CD4-positive, alpha-beta T cell (primary cell): Measurements from ENCODE around the gene PSMA7. TPM values are rescaled to one million over a fixed set of nuclear protein-coding genes. Genes with fewer than 3 reads are reported as not detected.
"Not testable (repeated sequence)": the region's sequence is repeated elsewhere in the genome, so short reads cannot be mapped to it uniquely, and the experiment has no call there.

Experiments
- ATAC-seq: fragments of 200-7000 bp; cut with Tn5 transposase; one replicate; pipeline ENCODE4 v1.10.0; 2022; ENCODE audit warnings: mild to moderate bottlenecking; ENCODE audit not compliant: poor library complexity
- CTCF ChIA-PET: fragments of 350-600 bp; sonication (Branson Sonifier 250); formaldehyde crosslinking; loops from one replicate; lab custom pipeline; 2021; ENCODE audit warnings: antibody characterized with exemption, inconsistent platforms; lab: Charles Lee
- POLR2A ChIA-PET: fragments of 350-600 bp; sonication (Branson Sonifier 250); formaldehyde crosslinking; loops from one replicate; lab custom pipeline; 2021; ENCODE audit warnings: antibody characterized with exemption, inconsistent platforms; lab: Charles Lee
- DNase-seq, 14 experiments: peaks; one replicate each; pipeline ENCODE4 v3.0.0-alpha.2; 2013 to 2020; ENCODE audit warnings: mixed read lengths in 2 of 14
- H3K27ac ChIP-seq, 2 donors: one replicate each; pipeline versions ENCODE4 v1.5.1 to v1.7.0; 2013; ENCODE audit warnings: low read length in 2 of 2, low read depth in 1 of 2, mild to moderate bottlenecking in 1 of 2
- H3K27me3 ChIP-seq, 2 experiments: 1 replicate in 1 of 2; 2 replicates in 1 of 2; pipeline versions ENCODE4 v1.6.1 to v1.7.0; 2013; ENCODE audit warnings: low read length in 2 of 2, control low read depth in 1 of 2, mild to moderate bottlenecking in 1 of 2, moderate library complexity in 1 of 2; ENCODE audit not compliant: insufficient read depth in 2 of 2, control insufficient read depth in 1 of 2
- H3K36me3 ChIP-seq: one replicate; pipeline ENCODE4 v1.6.1; 2013; ENCODE audit warnings: low read length, control low read depth; ENCODE audit not compliant: insufficient read depth
- H3K4me1 ChIP-seq: one replicate; pipeline ENCODE4 v1.6.1; 2013; ENCODE audit warnings: low read length, control low read depth; ENCODE audit not compliant: insufficient read depth
- H3K4me3 ChIP-seq: one replicate; pipeline ENCODE4 v1.5.1; 2013; ENCODE audit warnings: mild to moderate bottlenecking, low read length, moderate library complexity
- H3K9me3 ChIP-seq, 2 experiments: 1 replicate in 1 of 2; 2 replicates in 1 of 2; pipeline versions ENCODE4 v1.6.1 to v1.7.0; 2013; ENCODE audit warnings: low read length in 2 of 2, mild to moderate bottlenecking in 2 of 2, control low read depth in 1 of 2, moderate library complexity in 1 of 2; ENCODE audit not compliant: control insufficient read depth in 1 of 2, insufficient read depth in 1 of 2
- H3K27ac Mint-ChIP-seq: one replicate; pipeline ENCODE4 v1.8.0; 2020; ENCODE audit warnings: mixed read lengths
- H3K27me3 Mint-ChIP-seq: one replicate; pipeline ENCODE4 v1.8.0; 2021; ENCODE audit warnings: mixed read lengths
- H3K36me3 Mint-ChIP-seq: one replicate; pipeline ENCODE4 v1.8.0; 2021; ENCODE audit warnings: low read depth, mixed read lengths
- H3K4me1 Mint-ChIP-seq: one replicate; pipeline ENCODE4 v1.8.0; 2021; ENCODE audit warnings: low read depth, mixed read lengths
- H3K4me3 Mint-ChIP-seq: one replicate; pipeline ENCODE4 v1.8.0; 2020; ENCODE audit warnings: mild to moderate bottlenecking, mixed read lengths
- H3K9me3 Mint-ChIP-seq: one replicate; pipeline ENCODE4 v1.8.0; 2020; ENCODE audit warnings: mixed read lengths
- CTCF ChIP-seq: fragments of 200-600 bp; IDR thresholded peaks from one replicate; pipeline ENCODE4 v1.8.0; 2022; ENCODE audit warnings: antibody characterized with exemption, mild to moderate bottlenecking
- intact Hi-C, 2 experiments: fragments of 100-400 bp; cut with DNase I in 1 of 2; cut with micrococcal nuclease in 1 of 2; formaldehyde crosslinking; loops; one replicate each; pipeline versions ENCODE4 v1.15.1 to v1.9.0; 2023 to 2025; cut with DNase I, micrococcal nuclease
- total RNA-seq, 174 experiments: library from RNA in 2 of 174; stranded (reverse) in 2 of 174; gene quantifications; one replicate each; pipeline ENCODE4 v1.2.3 and lab custom pipeline; 2021 to 2026

The PSMA7 gene
- total RNA-seq, 2 experiments from 2014 or later, result 150 to 158 TPM

GRCh38 chr20:62116558-62117361 is 26.4 kb downstream of the PSMA7 start:
- TF ChIP-seq CTCF, result no peak
- Mint-ChIP-seq H3K36me3 (peaks cover 23% of the 10 kb centered on the region), H3K27me3 (no peaks in the 10 kb centered on the region), H3K9me3 (no peaks in the 10 kb centered on the region), H3K4me1 (peaks cover 37% of the 10 kb centered on the region), H3K27ac (peak overlapping the region; percentile 94), H3K4me3 (no peak overlapping the region)
- ChIA-PET CTCF (no interaction called here), POLR2A (interaction anchor here (0.7 to 6.2 kb wide), 3 partner anchors 12 to 49 kb away, joined by 3 to 149 read pairs (median 3); partner anchors contain the start of gene TAF4)
- peaks cover 38% of the 10 kb centered on the region for H3K4me1 ChIP-seq
- intact Hi-C loops, result no loop called here
- H3K9me3 ChIP-seq, result peaks cover 24 to 59% of the 10 kb centered on the region in 2 experiments
- H3K27me3 ChIP-seq, result no peaks in the 10 kb centered on the region
- no peak for DNase-seq
- H3K27ac ChIP-seq, result peak overlapping the region in 1 of 2 donors; percentile 11
- ATAC-seq, result no peak
- no peak overlapping the region for H3K4me3 ChIP-seq
- H3K36me3 ChIP-seq, result no peaks in the 10 kb centered on the region

- POLR2A ChIA-PET, result interaction anchor here (1.2 to 1.4 kb wide), 2 partner anchors 12 to 49 kb away, joined by 3 to 4 read pairs; no protein-coding TSS in a partner anchor
- H3K27me3 ChIP-seq, ATAC-seq, H3K4me3 ChIP-seq, intact Hi-C loops, H3K9me3 Mint-ChIP-seq, H3K36me3 ChIP-seq, DNase-seq, H3K27ac Mint-ChIP-seq, CTCF ChIA-PET, H3K27ac ChIP-seq, H3K4me3 Mint-ChIP-seq, H3K27me3 Mint-ChIP-seq: not testable (repeated sequence)
- Histone ChIP-seq H3K4me1 (peaks cover 32% of the 10 kb centered on the region), H3K9me3 (peaks cover 28 to 68% of the 10 kb centered on the region in 2 experiments)
- Mint-ChIP-seq H3K4me1 (peaks cover 32% of the 10 kb centered on the region), H3K36me3 (peaks cover 28% of the 10 kb centered on the region)
Measured at GRCh38 chr20:62115800-62116407, 27.3 kb downstream of the PSMA7 start.

GRCh38 chr20:62114894-62115293 is 28.3 kb downstream of the PSMA7 start:
- H3K27ac Mint-ChIP-seq, result no peak overlapping the region

More at GRCh38 chr20:62114894-62115293, 28.3 kb downstream of the PSMA7 start:
- DNase-seq, result no peak
- peaks cover 34 to 78% of the 10 kb centered on the region in 2 experiments for H3K9me3 ChIP-seq
- Mint-ChIP-seq H3K27me3 (no peaks in the 10 kb centered on the region), H3K4me3 (no peak overlapping the region), H3K9me3 (peaks cover 2% of the 10 kb centered on the region), H3K4me1 (peaks cover 27% of the 10 kb centered on the region), H3K36me3 (peaks cover 34% of the 10 kb centered on the region)
- TF ChIP-seq CTCF, result no peak
- peaks cover 28% of the 10 kb centered on the region for H3K4me1 ChIP-seq
- no peaks in the 10 kb centered on the region for H3K27me3 ChIP-seq
- H3K4me3 ChIP-seq, result no peak overlapping the region
- H3K27ac ChIP-seq, result no peak overlapping the region
- intact Hi-C loops, result no loop called here
- CTCF ChIA-PET, result no interaction called here
- H3K36me3 ChIP-seq, result no peaks in the 10 kb centered on the region
- no peak for ATAC-seq
- POLR2A ChIA-PET, result interaction anchor here (1.4 kb wide), 1 partner anchor 48 kb away, joined by 4 read pairs; no protein-coding TSS in a partner anchor
